HL-60/S4 treated with phorbol 12-myristate 13-acetate at 8.2 ng/mL for 4 days and 3 days (cell line): Measurements from ENCODE around the gene ADI1.
"Not testable (repeated sequence)": the region's sequence is repeated elsewhere in the genome, so short reads cannot be mapped to it uniquely, and the experiment has no call there.

ENCODE experiments used
- in situ Hi-C: fragments of 300-500 bp; cut with MboI; formaldehyde crosslinking; loops from 2 replicates; pipeline ENCODE4 v1.15.0; 2022; ENCODE audit warnings: low sequenced_read_pairs

ADI1 gene

GRCh38 chr2:3494984-3495666 lies 24.2 kb downstream of the ADI1 start:
- in situ Hi-C loops, result no loop called here

DNA sequence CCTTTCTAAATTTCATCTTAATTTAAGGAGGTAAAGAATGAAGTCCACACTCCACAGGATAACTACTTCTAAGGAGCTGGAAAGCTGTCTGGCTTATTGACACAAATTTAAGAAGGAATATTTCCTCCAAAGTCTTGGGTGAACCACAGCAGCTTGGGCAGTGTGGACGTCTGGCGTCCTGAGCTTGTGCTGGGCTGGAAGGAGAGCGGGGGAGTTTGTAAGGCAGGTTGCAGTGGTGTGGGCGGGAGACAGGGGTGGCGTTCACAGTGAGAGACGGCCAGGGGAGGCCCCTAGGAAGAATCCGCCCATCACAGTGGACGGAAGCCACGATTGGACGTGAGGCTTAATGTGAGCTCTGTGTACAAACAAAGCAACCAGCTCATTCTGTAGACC lies 25.7 kb downstream of the ADI1 start:
- in situ Hi-C loops, result no loop called here

DNA sequence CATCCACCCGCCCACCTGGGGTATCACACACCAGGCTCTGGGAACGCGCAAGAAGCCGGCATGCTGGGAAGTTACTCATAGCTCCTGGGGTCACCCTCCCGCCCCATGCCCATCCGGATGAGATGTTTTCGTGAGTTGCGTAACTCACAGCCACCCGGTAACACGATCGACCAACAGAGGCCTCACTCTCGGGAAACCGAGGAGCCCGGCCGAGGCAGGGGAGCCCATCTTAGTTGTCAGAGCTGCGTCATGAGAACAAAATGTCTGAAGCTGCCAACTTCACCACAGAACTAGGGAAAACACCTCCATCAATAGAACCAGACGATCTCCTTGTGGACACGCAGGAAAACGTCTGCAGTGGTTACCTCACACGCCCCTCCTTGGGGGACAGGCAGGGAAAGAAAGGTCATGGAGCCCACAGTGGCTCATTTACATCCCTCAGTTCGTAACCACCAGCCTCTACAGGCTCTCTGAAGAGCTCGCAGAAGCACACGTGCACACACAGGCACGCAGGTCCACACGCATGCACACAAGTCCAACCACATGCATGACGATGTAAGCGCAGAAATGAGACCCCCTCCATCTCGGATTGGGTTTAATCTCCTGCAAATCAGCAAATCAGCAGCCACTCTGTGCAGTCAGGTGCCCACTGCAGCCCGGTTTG lies 26.2 kb downstream of the ADI1 start:
- in situ Hi-C loops, result no loop called here

DNA sequence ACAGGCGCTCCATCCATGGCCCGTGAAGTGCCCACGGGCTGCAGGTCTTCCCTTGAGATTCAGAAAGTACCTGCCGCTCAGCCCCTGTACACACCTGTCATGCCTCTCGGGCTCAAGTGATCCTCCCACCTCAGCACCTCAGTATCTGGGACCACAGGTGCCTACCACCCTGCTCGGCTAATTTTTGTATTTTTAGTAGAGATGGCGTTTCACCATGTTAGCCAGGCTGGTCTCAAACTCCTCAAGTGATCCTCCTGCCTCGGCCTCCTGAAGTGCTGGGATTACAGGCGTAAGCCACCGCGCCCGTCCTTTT lies 26.9 kb downstream of the ADI1 start:
- in situ Hi-C loops, result not testable (repeated sequence)

DNA sequence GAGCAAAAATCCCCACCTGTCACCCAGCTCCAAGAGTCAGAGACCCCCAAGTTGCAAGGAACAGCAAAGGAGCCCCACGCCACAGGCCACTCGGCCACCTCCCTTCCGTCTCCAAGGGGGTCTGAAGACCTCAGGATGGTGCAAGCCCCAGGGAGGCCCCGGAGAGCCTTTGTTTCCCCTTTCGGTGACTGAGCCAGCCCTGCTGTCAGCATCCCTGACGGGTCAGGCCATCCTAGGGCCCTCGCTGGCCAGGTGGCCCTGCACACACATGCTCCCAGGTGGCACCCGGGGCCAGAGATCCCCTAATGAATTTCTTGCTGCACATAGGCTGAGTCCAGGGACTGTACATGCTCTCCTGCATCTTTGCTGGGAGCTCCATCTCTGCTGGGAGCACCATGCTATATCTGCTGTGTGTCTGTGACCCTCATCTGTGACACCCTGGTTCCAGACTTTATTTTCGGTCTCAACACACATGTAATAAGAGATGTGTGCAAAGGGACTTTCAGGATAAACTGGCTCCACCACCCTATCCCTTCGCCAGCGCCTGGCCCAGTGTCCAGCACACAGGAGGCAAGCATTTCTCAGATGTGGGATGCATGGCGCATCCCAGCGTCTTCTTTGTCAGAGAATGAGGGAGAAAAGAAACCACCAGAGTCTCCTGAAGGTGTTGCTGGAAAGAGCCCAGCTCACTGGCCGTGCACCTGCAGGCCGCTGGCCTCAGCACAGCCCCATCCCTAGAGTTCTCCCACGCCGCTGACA lies 27.4 kb downstream of the ADI1 start:
- in situ Hi-C loops, result no loop called here

DNA sequence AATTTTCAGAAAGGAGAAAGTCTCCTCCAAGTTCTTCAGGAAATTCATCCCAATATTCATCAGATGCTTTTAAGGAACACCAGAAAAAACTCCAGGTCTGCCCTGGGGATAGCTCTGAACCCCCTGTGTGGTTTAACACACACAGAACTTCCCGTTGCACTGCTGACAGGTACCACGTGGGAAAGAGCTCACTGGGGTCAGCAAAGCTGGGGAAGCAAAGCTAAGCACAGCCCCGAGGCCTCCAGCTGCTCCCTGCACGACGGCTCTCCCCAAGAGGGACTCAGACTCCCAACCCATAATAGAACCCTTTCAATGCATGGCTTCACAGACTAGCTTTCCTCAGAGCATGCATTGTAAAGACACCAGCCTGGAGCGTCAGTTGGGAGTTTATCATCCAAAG lies 28.0 kb downstream of the ADI1 start:
- in situ Hi-C loops, result no loop called here

- in situ Hi-C loops, result no loop called here
Measured at GRCh38 chr2:3490191-3491170, 28.9 kb downstream of the ADI1 start.

DNA sequence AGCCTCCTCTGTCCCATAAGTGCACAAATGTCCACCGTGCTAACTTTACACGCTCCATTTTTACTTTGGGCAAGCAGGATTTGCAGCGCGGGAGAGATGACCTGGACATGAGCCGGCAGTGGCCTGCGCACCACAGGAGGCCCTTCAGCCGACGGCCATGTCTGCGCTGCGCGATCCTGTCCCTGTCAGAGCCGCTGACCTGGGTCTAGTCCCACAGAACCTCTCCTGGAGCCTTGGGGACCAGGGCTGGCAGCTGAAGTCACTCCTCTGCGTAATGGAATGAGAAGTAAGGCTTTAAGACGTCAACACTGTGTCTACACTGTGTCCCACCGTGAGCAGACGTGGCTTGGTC lies 29.6 kb downstream of the ADI1 start:
- in situ Hi-C loops, result no loop called here

DNA sequence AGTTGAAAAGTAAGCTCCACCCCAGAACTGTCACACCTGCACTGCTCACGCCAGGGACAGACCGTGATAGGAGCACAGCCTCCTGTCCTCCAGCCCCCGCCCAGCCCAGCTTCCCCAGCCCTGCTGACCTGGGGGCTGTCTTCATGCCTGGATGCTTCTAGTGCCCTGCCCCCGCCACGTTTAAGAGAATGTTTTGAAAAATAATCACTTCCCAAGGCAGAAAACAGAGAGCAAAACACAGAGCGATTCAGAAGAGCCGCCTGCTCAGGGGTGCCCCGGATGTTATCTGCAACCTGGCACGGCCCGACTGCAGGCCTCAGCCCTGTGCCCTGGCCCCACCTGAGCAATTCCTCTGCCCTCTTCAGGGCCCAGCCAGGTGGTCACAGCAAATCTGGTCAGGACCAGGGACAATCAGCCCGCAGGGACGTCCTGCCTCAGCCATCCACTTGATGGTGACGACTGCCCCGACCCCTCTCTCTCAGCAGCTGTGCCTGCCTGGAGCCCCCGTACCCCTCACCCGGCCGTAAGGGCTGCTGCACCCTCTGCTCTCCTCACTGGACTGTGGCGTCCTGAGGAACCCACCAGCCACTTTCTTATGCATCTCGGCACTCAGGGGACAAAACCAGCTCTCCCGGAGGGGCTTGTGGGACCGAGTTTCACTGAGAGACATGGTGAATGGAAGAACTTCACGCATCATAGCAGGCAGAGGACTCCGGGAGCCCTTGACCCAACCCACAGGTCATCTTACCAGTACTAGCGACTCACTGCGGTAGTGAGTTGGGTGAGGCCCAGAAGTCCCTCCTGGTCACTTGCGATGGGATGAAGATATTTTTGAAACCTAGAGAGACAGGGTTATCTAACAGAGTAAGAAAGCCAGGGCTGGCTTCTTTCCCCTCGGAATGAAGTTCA lies 30.2 kb downstream of the ADI1 start:
- in situ Hi-C loops, result no loop called here

GRCh38 chr2:3488061-3488531 lies 31.2 kb downstream of the ADI1 start:
- in situ Hi-C loops, result no loop called here

DNA sequence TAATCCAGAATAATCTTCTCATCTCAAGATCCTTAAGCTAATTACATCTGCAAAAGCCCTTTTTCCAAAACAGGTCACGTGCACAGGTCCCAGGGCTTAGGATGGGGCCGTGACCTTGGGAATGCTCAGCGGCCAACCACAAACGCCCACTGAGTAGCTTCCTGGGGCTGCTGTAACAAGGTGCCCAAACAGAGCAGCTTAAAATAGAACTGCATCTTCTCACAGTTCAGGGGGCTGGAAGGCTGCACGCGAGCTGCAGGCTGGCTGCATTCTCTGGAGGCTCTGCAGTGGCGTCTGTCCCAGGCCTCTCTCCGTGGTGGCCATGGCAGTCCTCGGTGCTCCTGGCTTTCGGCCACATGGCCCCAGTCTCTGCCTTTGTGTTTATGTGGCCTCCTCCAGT lies 31.9 kb downstream of the ADI1 start:
- in situ Hi-C loops, result no loop called here

DNA sequence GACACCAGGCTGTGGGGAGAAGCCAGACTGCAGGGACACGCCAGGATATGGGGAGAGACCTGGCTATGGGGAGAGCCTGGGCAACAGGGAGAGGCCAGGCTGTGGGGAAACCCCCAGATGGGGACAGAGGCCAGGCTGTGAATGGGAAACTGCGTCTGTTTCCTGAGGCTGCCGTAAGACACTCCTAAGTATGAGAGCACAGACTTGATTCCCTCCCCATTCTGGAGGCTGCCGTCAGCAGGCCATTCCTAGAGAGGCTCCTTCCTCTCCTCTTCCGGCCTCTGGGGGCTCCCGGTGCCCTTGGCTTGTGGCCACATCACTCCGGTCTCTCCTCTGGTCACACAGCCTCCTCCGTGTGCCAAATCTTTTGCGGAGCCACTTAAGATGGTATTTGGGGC lies 32.3 kb downstream of the ADI1 start:
- in situ Hi-C loops, result no loop called here

DNA sequence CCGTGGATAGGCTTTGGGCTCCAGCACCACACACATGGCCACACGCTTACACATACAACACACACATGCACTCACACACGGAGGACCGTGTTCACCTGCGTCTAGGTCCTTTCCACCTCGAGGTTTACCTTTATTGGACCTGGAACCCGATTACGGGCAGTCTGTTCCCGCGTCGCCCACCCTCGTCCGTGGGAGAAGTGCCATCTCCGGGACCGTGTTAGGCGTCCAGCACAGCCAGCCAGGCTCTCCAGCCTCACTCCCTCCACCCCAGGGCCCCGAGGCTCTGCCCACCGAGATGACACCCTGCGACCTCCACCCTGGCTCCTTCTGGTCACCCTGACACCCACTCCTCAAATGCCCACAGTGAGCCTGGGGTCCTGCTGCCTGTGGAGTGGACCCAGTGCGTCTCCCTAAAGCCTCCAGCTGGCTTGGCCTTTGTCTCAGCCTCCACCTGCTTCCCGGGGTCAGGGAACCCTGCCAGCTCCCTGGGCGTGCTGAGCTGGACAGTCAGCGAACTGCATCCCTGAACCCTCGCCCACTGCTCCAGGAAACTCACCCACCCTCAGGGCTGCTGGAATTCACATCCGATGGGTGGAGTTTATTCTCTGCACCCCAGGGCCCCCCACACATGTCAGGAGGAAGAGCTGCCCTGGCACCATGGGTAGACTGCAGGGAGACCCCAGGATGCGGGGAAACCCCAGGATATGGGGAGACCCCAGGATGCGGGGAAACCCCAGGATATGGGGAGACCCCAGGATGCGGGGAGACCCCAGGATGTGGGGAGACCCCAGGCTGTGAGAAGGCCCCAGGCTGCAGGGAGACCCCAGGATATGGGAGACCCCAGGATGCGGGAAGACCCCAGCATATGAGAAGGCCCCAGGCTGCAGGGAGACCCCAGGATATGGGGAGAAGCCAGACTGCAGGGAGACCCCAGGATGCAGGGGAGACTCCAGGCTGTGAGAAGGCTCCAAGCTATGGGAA lies 33.0 kb downstream of the ADI1 start:
- in situ Hi-C loops, result no loop called here

- in situ Hi-C loops, result no loop called here
Measured at GRCh38 chr2:3485166-3485565, 34.2 kb downstream of the ADI1 start.

DNA sequence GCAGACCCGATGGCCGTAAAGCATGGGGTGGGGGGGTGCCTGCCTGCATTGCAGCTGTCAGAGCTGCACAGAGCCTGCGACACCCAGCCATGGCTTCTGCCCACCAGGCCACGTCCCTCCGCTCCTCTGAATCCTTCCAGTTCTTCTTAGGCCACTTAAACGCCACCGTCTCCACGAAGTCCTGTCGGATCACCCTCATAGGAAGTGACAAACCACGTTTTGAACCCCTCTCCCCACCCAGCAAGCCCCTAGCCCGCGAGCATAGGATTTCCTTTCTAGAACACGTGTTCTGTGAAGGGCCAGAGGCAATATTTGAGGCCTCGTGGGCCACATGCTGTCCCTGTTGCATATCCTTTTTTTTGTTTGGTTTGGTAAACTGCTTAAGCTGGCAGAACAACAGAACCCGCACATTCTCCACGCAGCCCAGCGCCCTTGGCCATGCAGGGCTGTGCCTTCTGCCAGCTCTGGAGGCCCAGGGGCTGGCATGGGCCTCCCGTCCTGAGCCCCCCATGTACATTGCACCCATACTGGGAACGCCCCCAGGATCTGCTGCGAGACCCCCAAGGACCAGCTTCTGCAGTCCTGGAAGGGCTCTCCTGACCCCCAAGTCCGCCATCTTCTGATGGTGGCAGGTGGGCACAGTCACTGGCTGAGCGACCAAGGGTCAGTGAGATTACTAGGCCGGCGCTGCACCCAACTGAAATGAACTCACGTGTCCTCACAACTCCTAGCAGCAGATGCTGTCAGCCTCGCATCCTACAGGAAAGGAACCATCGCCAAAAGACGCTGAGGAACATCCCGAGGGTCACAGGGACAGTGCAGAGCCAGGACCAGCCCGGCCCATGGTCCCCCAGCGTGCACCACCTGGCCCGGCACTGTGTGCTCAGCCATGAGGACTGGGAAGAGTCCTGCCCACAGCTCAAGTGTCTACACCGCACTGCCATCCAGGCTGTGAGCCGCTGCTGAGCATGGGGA lies 35.1 kb downstream of the ADI1 start:
- in situ Hi-C loops, result no loop called here

DNA sequence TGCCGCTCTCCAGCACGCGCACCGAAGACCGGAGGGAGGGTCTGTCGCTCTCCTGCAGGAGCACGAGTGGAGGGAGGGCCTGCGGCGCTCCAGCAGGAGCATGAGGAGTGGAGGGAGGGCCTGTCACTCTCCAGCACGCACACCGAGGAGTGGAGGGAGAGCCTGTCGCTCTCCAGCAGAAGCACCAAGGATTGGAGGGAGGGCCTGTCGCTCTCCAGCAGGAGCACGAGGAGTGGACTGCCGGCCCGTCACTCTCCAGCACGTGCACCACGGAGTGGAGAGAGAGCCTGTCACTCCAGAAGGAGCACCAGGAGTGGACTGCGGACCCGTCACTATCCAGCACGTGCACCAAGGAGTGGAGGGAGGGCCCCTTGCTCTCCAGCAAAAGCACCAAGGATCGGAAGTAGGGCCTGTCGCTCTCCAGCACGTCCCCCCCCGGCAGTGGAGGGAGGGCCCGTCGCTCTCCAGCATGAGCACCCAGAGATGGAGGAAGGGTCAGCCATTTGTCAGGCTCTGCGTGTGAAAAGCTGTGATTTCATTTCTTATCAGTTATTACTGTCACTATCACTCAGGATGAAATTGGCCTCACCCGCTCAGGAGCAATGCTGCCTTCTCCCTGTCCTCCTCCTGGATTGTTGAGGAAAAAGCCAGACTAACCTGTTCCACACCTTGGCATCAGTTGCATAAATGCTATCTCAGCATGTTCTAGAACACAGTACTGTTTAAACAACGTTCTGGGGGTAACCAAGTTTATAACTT lies 35.9 kb downstream of the ADI1 start:
- in situ Hi-C loops, result no loop called here

DNA sequence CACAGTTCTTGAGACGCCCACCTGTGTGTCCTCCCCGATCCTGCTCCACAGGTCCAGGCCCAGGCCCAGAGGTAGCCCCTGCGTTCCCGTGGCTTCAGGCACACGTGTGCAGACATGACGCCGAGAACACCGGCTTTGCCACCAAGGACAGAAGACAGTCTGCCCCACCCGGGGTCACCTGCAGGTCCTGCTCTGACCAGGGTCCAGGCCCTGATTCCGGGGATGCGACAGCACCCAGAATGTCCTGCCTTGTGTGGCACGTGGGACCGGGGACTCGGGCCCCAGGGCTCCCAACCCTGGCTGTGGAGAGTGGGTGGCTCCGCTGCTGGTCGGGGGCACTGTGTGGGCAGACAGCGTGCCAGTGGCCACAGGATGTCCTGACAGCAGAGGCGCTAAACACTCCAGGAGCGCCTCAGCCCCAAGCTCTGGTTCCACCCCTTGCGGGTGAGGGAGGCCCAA lies 36.9 kb downstream of the ADI1 start:
- in situ Hi-C loops, result no loop called here
